IPS DF 4.7 (cell line): ENCODE measurements around the gene IGFBP3.

Experiments used
- DNase-seq: peaks from one replicate; pipeline ENCODE4 v3.0.0-alpha.2; 2013; ENCODE audit warnings: low spot score; ENCODE audit errors: extremely low read depth

Gene IGFBP3

GRCh38 chr7:45892407-45893035 is 28.6 kb downstream of the IGFBP3 start:
- DNase-seq: no peak

- no peak for DNase-seq
Measured at GRCh38 chr7:45891462-45892402, 29.3 kb downstream of the IGFBP3 start.

DNA sequence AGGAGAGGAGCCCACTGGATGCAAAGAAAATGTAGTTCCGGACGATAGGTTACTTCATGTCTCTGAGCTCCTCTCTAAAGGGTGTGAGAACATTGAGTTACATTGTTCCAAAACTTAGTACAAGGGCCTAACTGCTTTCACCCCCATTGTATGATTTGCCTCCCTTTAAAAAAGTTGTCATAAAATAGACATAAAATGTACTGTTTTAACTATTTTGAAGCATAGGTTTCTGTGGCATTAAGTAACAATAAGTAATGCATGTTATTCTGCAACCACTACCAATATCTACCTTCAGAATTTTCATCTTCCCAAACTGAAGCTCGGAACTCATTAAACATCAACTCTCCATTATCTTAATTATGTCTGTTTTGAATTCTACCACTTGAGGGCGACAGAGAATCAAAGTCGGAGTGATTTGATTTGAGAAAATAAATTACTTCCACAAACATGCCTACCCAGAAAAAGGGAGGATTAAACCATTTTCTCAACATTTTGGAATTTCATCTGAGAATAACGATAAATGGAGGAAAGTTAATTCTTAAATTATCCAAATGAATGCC is 30.1 kb downstream of the IGFBP3 start:
- no peak for DNase-seq

GRCh38 chr7:45890125-45890901 is 30.8 kb downstream of the IGFBP3 start:
- DNase-seq: no peak

DNA sequence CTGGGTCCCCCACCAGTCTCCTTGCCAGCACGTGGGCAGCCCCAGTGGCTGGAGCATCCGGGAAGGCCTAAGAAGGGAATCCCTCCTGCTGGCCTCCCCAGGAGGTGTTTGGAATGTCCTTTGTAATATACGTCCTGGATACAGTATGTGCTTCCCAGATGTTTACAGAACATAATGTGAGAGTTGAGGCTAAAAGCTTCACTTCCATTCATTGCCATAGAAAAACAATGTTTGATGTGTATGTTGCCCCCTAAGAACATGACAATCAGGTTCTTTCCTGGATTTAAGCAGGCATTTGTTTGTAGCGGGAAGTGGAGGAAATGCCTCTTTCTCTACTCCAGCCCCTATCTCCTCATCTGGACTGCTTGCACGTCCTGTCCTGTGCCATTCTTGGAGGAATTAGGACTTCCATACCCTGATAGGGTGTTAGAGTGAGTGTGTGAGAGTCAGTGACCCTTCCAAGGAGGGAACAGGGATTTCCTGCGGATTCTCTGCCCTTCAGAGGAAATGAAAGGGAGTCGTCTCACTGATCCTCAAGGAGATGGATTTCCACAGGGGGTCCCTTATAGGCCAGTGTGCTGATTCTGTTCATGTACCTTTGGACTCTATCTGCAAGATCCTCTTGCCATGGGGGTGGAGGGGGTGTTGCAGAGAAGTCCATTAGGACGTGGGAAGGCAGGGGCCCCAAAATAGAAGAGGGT is 31.6 kb downstream of the IGFBP3 start:
- DNase-seq: no peak

- DNase-seq: no peak
Measured at GRCh38 chr7:45888993-45889366, 32.1 kb downstream of the IGFBP3 start.

DNA sequence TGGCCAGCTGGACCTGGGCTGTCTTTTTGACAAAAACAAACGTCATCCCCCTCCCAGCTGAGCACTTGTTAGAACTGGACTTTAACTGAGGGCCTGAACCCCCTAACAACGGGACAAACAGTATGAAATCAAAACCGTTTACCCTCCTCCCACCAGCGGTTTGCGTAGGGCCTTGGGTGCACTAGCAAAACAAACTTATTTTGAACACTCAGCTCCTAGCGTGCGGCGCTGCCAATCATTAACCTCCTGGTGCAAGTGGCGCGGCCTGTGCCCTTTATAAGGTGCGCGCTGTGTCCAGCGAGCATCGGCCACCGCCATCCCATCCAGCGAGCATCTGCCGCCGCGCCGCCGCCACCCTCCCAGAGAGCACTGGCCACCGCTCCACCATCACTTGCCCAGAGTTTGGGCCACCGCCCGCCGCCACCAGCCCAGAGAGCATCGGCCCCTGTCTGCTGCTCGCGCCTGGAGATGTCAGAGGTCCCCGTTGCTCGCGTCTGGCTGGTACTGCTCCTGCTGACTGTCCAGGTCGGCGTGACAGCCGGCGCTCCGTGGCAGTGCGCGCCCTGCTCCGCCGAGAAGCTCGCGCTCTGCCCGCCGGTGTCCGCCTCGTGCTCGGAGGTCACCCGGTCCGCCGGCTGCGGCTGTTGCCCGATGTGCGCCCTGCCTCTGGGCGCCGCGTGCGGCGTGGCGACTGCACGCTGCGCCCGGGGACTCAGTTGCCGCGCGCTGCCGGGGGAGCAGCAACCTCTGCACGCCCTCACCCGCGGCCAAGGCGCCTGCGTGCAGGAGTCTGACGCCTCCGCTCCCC is 32.7 kb downstream of the IGFBP3 start, which contains the start of gene IGFBP1:
Gene IGFBP1, plus strand, starts transcription at position 304 of the 808 bp plus-strand sequence. Its CDS starts 165 bp downstream, at position 469.
- no peak for DNase-seq

- no peak for DNase-seq
Measured at GRCh38 chr7:45886931-45887667, 34.0 kb downstream of the IGFBP3 start.

DNA sequence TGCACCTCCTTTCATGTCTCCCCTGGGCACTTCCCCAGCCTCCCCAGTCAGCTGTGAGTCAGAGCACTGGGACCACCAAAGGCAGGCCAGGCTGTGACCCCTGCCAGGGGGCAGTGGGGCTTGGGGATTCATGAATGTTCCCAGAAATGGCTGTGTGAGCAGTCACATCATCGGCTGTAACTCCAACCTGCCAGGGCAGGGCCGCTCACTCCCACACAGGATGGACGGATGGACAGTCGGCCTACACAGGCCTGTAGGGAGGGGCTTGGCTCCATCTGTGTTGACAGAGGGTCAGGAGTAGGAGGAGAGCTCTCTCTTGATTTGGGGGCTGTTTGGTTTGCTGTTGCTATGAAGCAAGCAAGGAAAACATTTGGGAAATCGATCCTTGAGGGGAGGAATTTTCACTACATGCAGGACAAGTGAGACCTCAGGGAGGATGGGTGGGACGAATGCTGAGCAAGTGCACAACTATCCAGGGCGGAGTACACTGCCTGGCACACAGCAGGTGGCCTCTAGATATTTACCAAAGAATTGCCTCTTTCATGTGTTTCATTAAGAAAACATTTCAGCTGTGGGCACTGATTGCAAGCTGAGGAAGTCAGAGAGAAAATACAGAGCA is 35.7 kb downstream of the IGFBP3 start:
- no peak for DNase-seq

DNA sequence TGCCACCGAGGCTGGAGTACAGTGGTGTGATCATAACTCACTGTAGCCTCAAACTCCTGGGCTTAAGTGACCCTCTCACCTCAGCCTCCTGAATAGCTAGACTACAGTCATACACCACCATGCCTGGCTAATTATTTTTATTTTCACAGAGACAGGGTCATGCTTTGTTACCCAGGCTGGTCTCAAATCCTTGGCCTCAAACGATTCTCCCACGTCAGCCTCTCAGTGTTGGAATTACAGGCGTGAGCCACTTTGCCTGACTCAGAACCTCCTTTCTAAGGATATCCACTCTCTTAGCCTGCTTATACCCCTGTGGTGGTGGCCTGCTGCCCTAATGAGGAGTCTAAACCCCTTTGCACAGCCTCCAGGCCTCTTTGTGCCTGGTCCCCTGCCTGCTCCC is 36.9 kb downstream of the IGFBP3 start:
- no peak for DNase-seq

DNA sequence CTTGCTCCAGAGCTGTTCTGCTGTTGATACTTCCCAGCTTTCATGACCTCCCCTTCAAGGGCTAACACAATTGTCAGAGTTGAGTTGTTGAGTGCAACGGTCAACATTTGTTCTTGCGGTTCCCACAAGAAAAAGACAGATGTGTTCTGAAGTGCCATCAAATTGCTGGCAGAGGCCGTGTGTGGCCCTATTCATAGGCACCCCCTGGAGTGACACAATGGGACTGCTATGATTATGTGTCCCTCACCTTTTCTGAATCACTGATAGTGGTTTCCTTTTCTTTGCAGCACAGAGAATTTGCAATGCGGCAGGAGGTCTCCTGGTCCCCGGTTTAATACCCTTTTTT is 38.6 kb downstream of the IGFBP3 start:
- no peak for DNase-seq

DNA sequence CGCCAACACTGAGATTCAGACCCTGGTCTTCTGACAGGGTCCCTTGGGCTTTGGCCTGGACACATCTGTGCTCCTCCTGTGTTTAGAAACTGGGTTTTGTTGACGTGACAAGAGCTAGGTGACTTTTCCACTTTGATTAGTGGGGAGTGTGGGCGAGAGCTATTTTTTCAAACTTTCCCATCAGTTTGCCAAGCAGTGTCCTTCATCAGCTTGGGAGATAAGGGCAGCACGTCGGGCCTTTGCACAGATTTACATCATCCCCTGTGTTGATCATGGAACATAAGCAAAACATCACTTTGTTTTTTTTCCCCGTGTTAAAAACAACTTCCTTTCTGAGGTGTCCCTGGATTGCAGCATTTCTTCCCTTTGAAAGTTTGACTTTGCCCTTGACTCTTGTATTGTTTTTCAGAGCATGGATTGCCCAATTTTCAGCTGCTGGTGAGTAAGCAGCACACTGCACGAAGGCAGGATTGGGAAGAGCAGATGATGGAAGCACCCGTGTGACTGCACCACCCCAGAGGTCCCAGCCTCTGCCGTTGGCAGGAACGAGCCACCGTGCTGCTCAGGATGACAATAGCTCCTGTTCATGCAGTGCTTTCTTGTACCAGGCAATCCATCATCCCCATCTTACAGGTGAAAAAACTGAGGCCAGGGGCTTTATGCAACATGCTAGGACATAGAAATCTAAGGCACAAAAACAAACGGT is 39.2 kb downstream of the IGFBP3 start:
- DNase-seq: no peak

GRCh38 chr7:45881280-45881758 is 39.8 kb downstream of the IGFBP3 start:
- DNase-seq: no peak

DNA sequence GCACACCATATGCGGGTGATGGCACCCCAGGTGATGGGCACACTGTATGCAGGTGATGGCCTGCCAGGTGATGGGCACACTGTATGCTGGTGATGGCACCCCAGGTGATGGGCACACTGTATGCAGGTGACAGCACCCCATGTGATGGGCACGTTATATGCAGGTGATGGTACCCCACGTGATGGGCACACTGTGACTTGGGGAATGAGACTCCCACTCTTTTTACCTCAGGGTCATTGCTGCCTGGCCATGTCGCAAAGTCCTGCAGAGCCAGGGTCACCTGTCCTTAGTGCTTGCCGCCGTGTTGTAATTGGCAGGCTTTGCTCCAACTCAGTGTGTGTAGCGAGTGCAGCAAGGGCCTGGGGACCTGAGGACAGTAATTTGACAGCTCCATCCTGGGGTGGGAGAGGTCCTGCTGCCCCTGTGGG is 40.6 kb downstream of the IGFBP3 start:
- no peak for DNase-seq

- DNase-seq: no peak
Measured at GRCh38 chr7:45878457-45879144, 42.5 kb downstream of the IGFBP3 start.

DNA sequence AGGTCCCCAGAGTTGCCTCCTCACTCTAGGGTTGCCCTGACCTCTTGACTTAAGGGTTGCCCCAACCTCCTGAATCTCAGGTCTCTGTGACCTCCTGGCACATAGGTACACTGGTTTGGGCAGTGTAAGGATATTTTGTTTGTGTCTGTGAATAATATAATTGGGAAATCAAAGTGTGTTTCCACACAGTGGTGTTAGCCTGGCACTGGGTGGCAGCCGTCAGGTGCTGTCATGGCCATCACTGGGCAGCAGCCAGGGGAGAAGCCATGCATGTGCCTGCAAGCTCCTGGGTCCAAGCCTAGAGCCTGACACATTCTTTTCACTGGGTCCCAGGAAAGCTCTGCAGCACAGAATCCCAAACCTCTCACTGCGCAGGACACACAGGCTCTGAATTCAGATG is 44.6 kb downstream of the IGFBP3 start:
- no peak for DNase-seq

DNA sequence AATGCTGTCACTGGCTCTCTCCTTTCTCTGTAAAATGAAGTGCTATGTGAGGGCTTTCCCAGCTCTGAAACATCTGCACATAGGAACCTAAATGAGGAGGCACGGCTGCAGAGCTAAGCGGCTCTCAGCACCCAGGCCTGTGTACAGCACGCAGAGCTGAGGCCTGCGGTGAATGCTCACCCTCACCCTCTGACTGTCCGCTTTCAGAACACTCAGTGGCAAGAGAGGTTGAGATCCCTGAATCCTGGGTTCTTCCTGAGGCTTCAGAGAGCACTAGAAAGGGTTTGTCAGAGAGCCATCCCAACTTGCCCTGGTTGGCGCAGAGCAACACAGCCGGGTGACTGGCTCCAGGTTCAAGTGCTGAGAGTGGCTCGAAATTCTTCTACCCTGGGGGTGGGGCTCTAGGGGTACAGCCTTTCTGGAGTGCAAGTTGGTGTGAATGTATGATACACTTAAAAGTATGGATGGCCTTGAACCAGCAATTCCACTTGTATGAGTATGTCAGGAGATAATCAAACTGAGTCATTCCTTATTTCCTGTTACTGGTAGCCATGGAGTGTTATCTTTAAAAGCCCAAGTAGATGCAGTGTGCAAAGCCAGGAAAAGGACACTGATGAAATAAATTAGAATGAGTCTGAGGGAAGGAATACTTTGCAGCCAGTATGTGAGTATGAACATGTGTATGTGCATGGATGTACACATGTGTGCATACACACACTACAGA is 46.5 kb downstream of the IGFBP3 start:
- DNase-seq: no peak
